GM19035 (cell line): ENCODE measurements around the gene MEGF6.

Source experiments
- ATAC-seq: cut with Tn5 transposase; IDR thresholded peaks from one replicate; pipeline ENCODE4 v1.9.1; 2021; ENCODE audit not compliant: unreplicated experiment

Gene MEGF6

GRCh38 chr1:3472088-3472850 is 139.0 kb downstream of the MEGF6 start:
- ATAC-seq = no peak

GRCh38 chr1:3471356-3472087 is 139.8 kb downstream of the MEGF6 start:
- no peak for ATAC-seq

GRCh38 chr1:3470650-3471355 is 140.5 kb downstream of the MEGF6 start:
- ATAC-seq = no peak

GRCh38 chr1:3469849-3470649 is 141.3 kb downstream of the MEGF6 start:
- no peak for ATAC-seq

GRCh38 chr1:3469104-3469848 is 142.0 kb downstream of the MEGF6 start:
- no peak for ATAC-seq

- no peak for ATAC-seq
Observed at GRCh38 chr1:3468236-3469103, 142.8 kb downstream of the MEGF6 start.

- no peak for ATAC-seq
Observed at GRCh38 chr1:3467096-3468036, 143.9 kb downstream of the MEGF6 start.

- ATAC-seq = no peak
Observed at GRCh38 chr1:3466366-3467075, 144.8 kb downstream of the MEGF6 start.

GRCh38 chr1:3465935-3466321 is 145.4 kb downstream of the MEGF6 start:
- ATAC-seq = no peak

GRCh38 chr1:3465091-3465934 is 146.0 kb downstream of the MEGF6 start:
- no peak for ATAC-seq

- no peak for ATAC-seq
Observed at GRCh38 chr1:3464649-3465025, 146.7 kb downstream of the MEGF6 start.

GRCh38 chr1:3463891-3464648 is 147.2 kb downstream of the MEGF6 start:
- no peak for ATAC-seq

GRCh38 chr1:3463408-3463863 is 147.9 kb downstream of the MEGF6 start:
- ATAC-seq = no peak

GRCh38 chr1:3463013-3463385 is 148.3 kb downstream of the MEGF6 start:
- ATAC-seq = no peak

GRCh38 chr1:3462356-3463012 is 148.8 kb downstream of the MEGF6 start:
- no peak for ATAC-seq

- no peak for ATAC-seq
Observed at GRCh38 chr1:3461934-3462275, 149.4 kb downstream of the MEGF6 start.
